Astrocyte (in vitro differentiated cells and primary cell): ENCODE data around the gene RAB36. TPM values are rescaled to one million over a fixed set of nuclear protein-coding genes. Genes with fewer than 3 reads are reported as not detected.

ENCODE experiments used
- DNase-seq: peaks from one replicate; pipeline ENCODE4 v3.0.0-alpha.2; 2010; ENCODE audit warnings: low read depth
- FAIRE-seq: peaks from 2 replicates; lab custom pipeline; 2011; peaks lifted over from hg19 to GRCh38; lab: Jason Lieb, UNC
- H2AFZ ChIP-seq: 2 replicates; pipeline ENCODE4 v1.6.0; 2012; ENCODE audit warnings: low read depth, low read length, inconsistent platforms
- H3K27ac ChIP-seq: 2 replicates; pipeline ENCODE4 v1.5.1; 2011; ENCODE audit warnings: low read depth, low read length, inconsistent platforms
- H3K27me3 ChIP-seq: 2 replicates; pipeline ENCODE4 v1.6.0; 2011; ENCODE audit warnings: low read length, inconsistent platforms; ENCODE audit not compliant: insufficient read depth
- H3K36me3 ChIP-seq: 2 replicates; pipeline ENCODE4 v1.5.1; 2011; ENCODE audit warnings: low read length, inconsistent platforms; ENCODE audit not compliant: insufficient read depth
- H3K4me1 ChIP-seq: 2 replicates; pipeline ENCODE4 v1.5.1; 2011; ENCODE audit warnings: low read length, inconsistent platforms; ENCODE audit not compliant: insufficient read depth
- H3K4me2 ChIP-seq: 2 replicates; pipeline ENCODE4 v1.6.0; 2012; ENCODE audit warnings: low read length, inconsistent platforms
- H3K4me3 ChIP-seq: 2 replicates; pipeline ENCODE4 v1.5.1; 2011; ENCODE audit warnings: low read depth, mild to moderate bottlenecking, low read length, inconsistent platforms; ENCODE audit not compliant: insufficient read depth
- H3K79me2 ChIP-seq: 2 replicates; pipeline ENCODE4 v1.6.0; 2012; ENCODE audit warnings: mild to moderate bottlenecking, low read length, inconsistent platforms; ENCODE audit not compliant: insufficient read depth
- H3K9ac ChIP-seq: 2 replicates; pipeline ENCODE4 v1.6.0; 2012; ENCODE audit warnings: mild to moderate bottlenecking, low read length, inconsistent platforms
- H3K9me3 ChIP-seq: 2 replicates; pipeline ENCODE4 v1.5.1; 2012; ENCODE audit warnings: low read depth, mild to moderate bottlenecking, low read length, inconsistent platforms; ENCODE audit not compliant: insufficient read depth
- H4K20me1 ChIP-seq: 2 replicates; pipeline ENCODE4 v1.6.0; 2012; ENCODE audit warnings: low read length, inconsistent platforms; ENCODE audit not compliant: insufficient read depth
- H3K27ac Mint-ChIP-seq: one replicate; pipeline ENCODE4 v1.8.0; 2021; ENCODE audit warnings: mild to moderate bottlenecking, mixed read lengths; ENCODE audit not compliant: unreplicated experiment
- H3K27me3 Mint-ChIP-seq: one replicate; pipeline ENCODE4 v1.8.0; 2021; ENCODE audit warnings: low read depth, mixed read lengths; ENCODE audit not compliant: unreplicated experiment
- H3K36me3 Mint-ChIP-seq: one replicate; pipeline ENCODE4 v1.8.0; 2021; ENCODE audit warnings: low read depth, mixed read lengths; ENCODE audit not compliant: unreplicated experiment
- H3K4me1 Mint-ChIP-seq: one replicate; pipeline ENCODE4 v1.8.0; 2021; ENCODE audit warnings: low read depth, mixed read lengths; ENCODE audit not compliant: unreplicated experiment
- H3K4me3 Mint-ChIP-seq: one replicate; pipeline ENCODE4 v1.8.0; 2021; ENCODE audit warnings: mild to moderate bottlenecking, moderate library complexity, mixed read lengths; ENCODE audit not compliant: unreplicated experiment
- H3K9me3 Mint-ChIP-seq: one replicate; pipeline ENCODE4 v1.8.0; 2021; ENCODE audit warnings: mild to moderate bottlenecking, mixed read lengths; ENCODE audit not compliant: unreplicated experiment
- EZH2 ChIP-seq: IDR thresholded peaks from 2 replicates; pipeline ENCODE4 v1.6.1; 2012; ENCODE audit warnings: mild to moderate bottlenecking, low read length, inconsistent platforms; ENCODE audit not compliant: insufficient read depth
- total RNA-seq: library from RNA; stranded (reverse); gene quantifications from 2 replicates; pipeline ENCODE4 v1.2.1, GENCODE V29; 2021
- TF ChIP-seq, protein P1 (sequence below): IDR thresholded peaks from 2 replicates; pipeline ENCODE4 v1.5.1; 2011; ENCODE audit warnings: low read depth, mild to moderate bottlenecking, inconsistent platforms, low read length, moderate library complexity; ENCODE audit not compliant: insufficient read depth

Gene RAB36
- total RNA-seq, 1 donor from 2014 or later: 5.2 TPM

DNA sequence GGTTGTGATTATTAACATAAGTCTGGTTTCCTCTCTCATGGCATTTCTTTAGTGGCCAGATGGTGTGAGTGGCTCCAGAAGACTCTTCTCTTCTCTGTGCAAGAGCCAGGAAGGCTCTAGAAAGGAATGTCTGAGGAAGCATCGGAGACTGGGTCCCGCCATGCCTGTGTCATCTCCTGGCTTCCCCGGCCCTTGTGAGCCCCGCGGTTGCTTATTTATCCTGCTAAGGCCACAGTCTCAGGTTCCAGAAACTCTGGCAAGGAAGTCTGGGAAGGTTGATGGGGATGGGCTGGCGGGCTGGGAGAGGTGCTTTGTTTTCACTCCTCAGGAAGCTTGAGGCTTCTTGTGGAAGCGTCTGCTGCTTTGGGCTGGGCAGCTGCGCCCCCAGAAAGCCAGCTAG lies 53.9 kb downstream of the RAB36 start:
- Histone ChIP-seq H3K4me1 (peaks cover 8% of the 10 kb centered on the region), H3K9me3 (no peaks in the 10 kb centered on the region), H3K27me3 (no peaks in the 10 kb centered on the region), H3K4me2 (peak overlapping the region; percentile 39), H4K20me1 (peaks cover 79% of the 10 kb centered on the region), H3K36me3 (no peaks in the 10 kb centered on the region), H2AFZ (no peak overlapping the region), H3K9ac (peak overlapping the region; percentile 38), H3K79me2 (peaks cover 74% of the 10 kb centered on the region), H3K4me3 (no peak overlapping the region), H3K27ac (peak overlapping the region; percentile 11)
- TF ChIP-seq, protein P1, sequence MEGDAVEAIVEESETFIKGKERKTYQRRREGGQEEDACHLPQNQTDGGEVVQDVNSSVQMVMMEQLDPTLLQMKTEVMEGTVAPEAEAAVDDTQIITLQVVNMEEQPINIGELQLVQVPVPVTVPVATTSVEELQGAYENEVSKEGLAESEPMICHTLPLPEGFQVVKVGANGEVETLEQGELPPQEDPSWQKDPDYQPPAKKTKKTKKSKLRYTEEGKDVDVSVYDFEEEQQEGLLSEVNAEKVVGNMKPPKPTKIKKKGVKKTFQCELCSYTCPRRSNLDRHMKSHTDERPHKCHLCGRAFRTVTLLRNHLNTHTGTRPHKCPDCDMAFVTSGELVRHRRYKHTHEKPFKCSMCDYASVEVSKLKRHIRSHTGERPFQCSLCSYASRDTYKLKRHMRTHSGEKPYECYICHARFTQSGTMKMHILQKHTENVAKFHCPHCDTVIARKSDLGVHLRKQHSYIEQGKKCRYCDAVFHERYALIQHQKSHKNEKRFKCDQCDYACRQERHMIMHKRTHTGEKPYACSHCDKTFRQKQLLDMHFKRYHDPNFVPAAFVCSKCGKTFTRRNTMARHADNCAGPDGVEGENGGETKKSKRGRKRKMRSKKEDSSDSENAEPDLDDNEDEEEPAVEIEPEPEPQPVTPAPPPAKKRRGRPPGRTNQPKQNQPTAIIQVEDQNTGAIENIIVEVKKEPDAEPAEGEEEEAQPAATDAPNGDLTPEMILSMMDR: no peak
- no peak for TF ChIP-seq EZH2
- FAIRE-seq (no peak), DNase-seq (peak; percentile 76)
- Mint-ChIP-seq H3K27ac (peak overlapping the region; percentile 77), H3K36me3 (peaks cover 10% of the 10 kb centered on the region), H3K27me3 (no peaks in the 10 kb centered on the region), H3K9me3 (no peaks in the 10 kb centered on the region), H3K4me3 (no peak overlapping the region), H3K4me1 (peaks cover 8% of the 10 kb centered on the region)

- Histone ChIP-seq H3K27me3 (no peaks in the 10 kb centered on the region), H3K4me1 (peaks cover 8% of the 10 kb centered on the region), H3K4me2 (no peak overlapping the region), H3K36me3 (no peaks in the 10 kb centered on the region), H4K20me1 (peaks cover 90% of the 10 kb centered on the region), H3K4me3 (no peak overlapping the region), H3K27ac (no peak overlapping the region), H3K9me3 (no peaks in the 10 kb centered on the region), H2AFZ (no peak overlapping the region), H3K79me2 (peaks cover 83% of the 10 kb centered on the region), H3K9ac (no peak overlapping the region)
- no peak for FAIRE-seq
- Mint-ChIP-seq H3K4me3 (no peak overlapping the region), H3K27me3 (no peaks in the 10 kb centered on the region), H3K4me1 (peaks cover 8% of the 10 kb centered on the region), H3K27ac (no peak overlapping the region), H3K9me3 (no peaks in the 10 kb centered on the region), H3K36me3 (peaks cover 10% of the 10 kb centered on the region)
- DNase-seq: no peak
- no peak for TF ChIP-seq EZH2
- TF ChIP-seq, protein P1: no peak
Observed at GRCh38 chr22:23200898-23201297, 55.6 kb downstream of the RAB36 start.

DNA sequence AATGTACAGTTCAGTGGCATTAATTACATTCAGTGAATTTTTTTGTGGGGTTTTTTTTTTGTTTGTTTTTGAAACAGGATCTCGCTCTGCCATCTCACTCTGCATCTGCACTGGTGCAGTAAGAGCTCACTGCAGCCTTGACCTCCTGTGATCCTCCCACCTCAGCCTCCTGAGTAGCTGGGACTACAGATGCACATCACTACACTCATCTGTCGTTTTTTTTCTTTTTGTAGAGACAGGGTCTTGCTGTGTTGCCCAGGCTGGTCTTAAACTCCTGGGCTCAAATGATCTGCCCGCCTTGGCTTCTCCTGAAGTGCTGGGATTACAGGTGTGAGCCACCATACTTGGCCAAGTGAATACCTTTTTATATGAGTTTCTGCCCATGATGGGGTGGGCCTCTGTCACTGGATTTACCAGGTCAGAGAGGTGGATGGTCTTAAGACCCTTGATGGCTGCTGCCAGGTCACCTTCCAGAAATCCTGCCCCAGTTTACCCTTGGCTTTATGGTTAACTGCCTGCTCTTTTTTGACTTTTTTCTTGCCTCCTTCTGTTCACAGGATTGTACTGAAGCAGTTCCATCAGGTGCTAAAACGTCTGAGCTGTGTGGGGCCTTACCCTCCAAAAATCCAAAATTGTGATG lies 57.7 kb downstream of the RAB36 start:
- Histone ChIP-seq H3K36me3 (no peaks in the 10 kb centered on the region), H3K4me3 (no peak overlapping the region), H4K20me1 (peaks cover 88% of the 10 kb centered on the region), H3K4me1 (peaks cover 8% of the 10 kb centered on the region), H3K27me3 (no peaks in the 10 kb centered on the region), H3K27ac (no peak overlapping the region), H3K79me2 (peaks cover 77% of the 10 kb centered on the region), H2AFZ (no peak overlapping the region), H3K4me2 (no peak overlapping the region), H3K9ac (no peak overlapping the region), H3K9me3 (no peaks in the 10 kb centered on the region)
- TF ChIP-seq, protein P1: no peak
- no peak for TF ChIP-seq EZH2
- no peak overlapping the region for H3K27ac Mint-ChIP-seq
- FAIRE-seq: no peak
- H3K36me3 Mint-ChIP-seq: peaks cover 10% of the 10 kb centered on the region
- no peaks in the 10 kb centered on the region for H3K9me3 Mint-ChIP-seq
- DNase-seq: no peak
- H3K27me3 Mint-ChIP-seq: no peaks in the 10 kb centered on the region
- H3K4me1 Mint-ChIP-seq: peaks cover 7% of the 10 kb centered on the region
- no peak overlapping the region for H3K4me3 Mint-ChIP-seq
